ENCODE results near the gene OSBP.

DNA sequence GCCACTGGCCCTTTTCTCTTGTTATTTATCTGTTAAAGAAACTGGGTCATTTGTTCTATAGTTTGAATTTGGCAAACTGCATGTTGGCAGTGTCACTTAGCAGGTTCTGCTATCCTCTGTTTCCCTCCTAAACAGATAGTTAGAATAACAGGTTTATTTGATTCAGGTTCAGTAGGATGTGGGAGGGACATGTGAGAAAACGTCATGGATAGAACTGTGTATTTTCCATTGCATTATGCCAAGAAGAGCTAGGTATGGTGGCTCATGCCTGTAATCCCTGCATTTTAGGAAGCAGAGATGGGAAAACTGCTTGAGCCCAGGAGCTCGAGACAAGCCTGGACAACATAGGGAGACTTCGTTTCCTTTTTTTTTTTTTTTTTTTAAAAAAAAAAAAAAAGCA is 29.0 kb upstream of the OSBP start:
- TF ChIP-seq, protein P1, sequence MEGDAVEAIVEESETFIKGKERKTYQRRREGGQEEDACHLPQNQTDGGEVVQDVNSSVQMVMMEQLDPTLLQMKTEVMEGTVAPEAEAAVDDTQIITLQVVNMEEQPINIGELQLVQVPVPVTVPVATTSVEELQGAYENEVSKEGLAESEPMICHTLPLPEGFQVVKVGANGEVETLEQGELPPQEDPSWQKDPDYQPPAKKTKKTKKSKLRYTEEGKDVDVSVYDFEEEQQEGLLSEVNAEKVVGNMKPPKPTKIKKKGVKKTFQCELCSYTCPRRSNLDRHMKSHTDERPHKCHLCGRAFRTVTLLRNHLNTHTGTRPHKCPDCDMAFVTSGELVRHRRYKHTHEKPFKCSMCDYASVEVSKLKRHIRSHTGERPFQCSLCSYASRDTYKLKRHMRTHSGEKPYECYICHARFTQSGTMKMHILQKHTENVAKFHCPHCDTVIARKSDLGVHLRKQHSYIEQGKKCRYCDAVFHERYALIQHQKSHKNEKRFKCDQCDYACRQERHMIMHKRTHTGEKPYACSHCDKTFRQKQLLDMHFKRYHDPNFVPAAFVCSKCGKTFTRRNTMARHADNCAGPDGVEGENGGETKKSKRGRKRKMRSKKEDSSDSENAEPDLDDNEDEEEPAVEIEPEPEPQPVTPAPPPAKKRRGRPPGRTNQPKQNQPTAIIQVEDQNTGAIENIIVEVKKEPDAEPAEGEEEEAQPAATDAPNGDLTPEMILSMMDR (IDR thresholded peaks at IDR 0.05) = no peak
- TF ChIP-seq EZH2 (IDR thresholded peaks at IDR 0.05; ENCODE audit: borderline replicate concordance, insufficient read depth, low read depth, low read length, poor library complexity, severe bottlenecking) = no peak

Data from B cell (primary cell).